Brain microvascular endothelial cell (primary cell): ENCODE measurements around the gene TXNRD2.

Source experiments
- DNase-seq: peaks from one replicate; pipeline ENCODE4 v3.0.0-alpha.2; 2020
- H3K27ac ChIP-seq: fragments of 250-450 bp; sonication (Bioruptor Pico); 2 replicates; pipeline ENCODE4 v1.5.1; 2020; ENCODE audit warnings: mild to moderate bottlenecking, moderate library complexity
- H3K27me3 ChIP-seq: fragments of 250-450 bp; sonication (Bioruptor Pico); replicated peaks from 2 replicates; pipeline ENCODE4 v1.5.1; 2020; ENCODE audit warnings: mild to moderate bottlenecking
- H3K36me3 ChIP-seq: fragments of 250-450 bp; sonication (Bioruptor Pico); replicated peaks from 2 replicates; pipeline ENCODE4 v1.5.1; 2020; ENCODE audit warnings: mild to moderate bottlenecking
- H3K4me3 ChIP-seq: 2 replicates; pipeline ENCODE4 v1.5.1; 2011; ENCODE audit warnings: low read depth, mild to moderate bottlenecking, control low read depth, low read length, moderate library complexity
- in situ Hi-C: cut with HindIII; loops from 2 replicates; pipeline ENCODE4 v1.10.0; 2017; ENCODE audit warnings: low sequenced_read_pairs, low pct_ligation_motif_present
- TF ChIP-seq, protein P1 (sequence below): IDR thresholded peaks from 2 replicates; pipeline ENCODE4 v1.5.1; 2011; ENCODE audit warnings: low read depth, mild to moderate bottlenecking, moderate library complexity, low read length, control low read depth, inconsistent platforms; ENCODE audit errors: missing control alignments

The TXNRD2 gene

DNA sequence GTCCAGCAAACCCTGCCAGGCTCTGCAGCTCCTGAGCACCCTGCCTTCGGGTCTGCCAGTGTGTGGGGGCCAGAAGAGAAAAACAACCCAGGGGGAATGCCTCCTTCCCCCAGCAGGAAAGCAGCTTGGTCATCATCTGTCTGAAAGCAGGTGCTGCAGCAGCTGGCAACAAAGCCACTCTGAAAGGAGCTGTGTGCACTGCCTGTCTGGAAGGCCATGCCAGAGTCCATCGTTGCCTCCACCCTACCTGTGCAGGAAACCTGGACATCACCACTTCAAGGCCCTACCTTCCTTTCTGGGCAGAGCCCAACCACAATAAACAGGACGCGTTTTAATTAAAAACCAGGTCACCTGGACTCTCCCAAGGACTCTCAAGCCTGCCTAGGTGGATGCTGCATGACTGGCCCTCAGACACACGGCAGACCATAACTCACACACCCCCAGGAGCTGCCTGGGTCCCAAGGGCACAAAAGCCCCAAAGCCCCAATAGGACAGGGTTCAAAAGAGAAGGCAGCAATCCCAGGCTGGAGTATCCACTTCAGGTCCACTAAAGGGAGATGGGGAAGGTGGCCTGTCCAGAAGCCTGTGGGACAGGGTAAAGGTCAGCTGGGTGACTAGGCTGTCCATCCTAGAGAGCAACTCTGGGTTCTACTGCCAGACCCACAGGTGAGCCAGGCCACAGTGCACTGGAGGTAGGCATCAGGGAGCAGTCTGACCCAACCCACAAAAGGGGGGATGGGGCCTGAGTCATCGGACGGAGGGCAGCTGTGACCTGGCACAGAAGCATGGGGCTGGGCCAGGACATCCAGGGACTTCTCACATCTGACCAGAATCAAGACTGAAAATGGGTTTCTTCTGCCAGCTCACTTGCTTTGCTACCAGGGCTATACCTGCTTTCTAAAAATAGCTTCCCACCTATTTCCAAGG lies 93.1 kb downstream of the TXNRD2 start:
- H3K36me3 ChIP-seq = peaks cover 31% of the 10 kb centered on the region
- H3K27ac ChIP-seq = no peak overlapping the region
- in situ Hi-C loops = no loop called here
- TF ChIP-seq, protein P1, sequence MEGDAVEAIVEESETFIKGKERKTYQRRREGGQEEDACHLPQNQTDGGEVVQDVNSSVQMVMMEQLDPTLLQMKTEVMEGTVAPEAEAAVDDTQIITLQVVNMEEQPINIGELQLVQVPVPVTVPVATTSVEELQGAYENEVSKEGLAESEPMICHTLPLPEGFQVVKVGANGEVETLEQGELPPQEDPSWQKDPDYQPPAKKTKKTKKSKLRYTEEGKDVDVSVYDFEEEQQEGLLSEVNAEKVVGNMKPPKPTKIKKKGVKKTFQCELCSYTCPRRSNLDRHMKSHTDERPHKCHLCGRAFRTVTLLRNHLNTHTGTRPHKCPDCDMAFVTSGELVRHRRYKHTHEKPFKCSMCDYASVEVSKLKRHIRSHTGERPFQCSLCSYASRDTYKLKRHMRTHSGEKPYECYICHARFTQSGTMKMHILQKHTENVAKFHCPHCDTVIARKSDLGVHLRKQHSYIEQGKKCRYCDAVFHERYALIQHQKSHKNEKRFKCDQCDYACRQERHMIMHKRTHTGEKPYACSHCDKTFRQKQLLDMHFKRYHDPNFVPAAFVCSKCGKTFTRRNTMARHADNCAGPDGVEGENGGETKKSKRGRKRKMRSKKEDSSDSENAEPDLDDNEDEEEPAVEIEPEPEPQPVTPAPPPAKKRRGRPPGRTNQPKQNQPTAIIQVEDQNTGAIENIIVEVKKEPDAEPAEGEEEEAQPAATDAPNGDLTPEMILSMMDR = no peak
- no peak overlapping the region for H3K4me3 ChIP-seq
- no peaks in the 10 kb centered on the region for H3K27me3 ChIP-seq
- no peak for DNase-seq

DNA sequence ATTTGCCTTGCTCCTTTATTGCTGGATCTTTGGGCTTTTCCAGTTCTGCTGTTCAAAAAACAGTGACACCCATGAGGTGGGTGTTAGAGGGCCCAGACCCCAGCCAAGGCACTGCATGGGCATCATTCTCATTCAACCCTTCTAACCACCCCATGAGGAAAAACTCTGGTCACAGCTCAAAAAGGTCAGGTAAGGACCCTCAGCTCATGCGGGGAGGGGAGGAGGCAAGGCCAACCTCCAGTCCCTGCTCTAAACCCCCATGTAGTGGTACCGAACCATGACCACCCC lies 94.3 kb downstream of the TXNRD2 start:
- Histone ChIP-seq H3K36me3 (peaks cover 31% of the 10 kb centered on the region), H3K27ac (no peak overlapping the region), H3K27me3 (no peaks in the 10 kb centered on the region), H3K4me3 (no peak overlapping the region)
- DNase-seq = no peak
- in situ Hi-C loops = no loop called here
- TF ChIP-seq, protein P1 = no peak

DNA sequence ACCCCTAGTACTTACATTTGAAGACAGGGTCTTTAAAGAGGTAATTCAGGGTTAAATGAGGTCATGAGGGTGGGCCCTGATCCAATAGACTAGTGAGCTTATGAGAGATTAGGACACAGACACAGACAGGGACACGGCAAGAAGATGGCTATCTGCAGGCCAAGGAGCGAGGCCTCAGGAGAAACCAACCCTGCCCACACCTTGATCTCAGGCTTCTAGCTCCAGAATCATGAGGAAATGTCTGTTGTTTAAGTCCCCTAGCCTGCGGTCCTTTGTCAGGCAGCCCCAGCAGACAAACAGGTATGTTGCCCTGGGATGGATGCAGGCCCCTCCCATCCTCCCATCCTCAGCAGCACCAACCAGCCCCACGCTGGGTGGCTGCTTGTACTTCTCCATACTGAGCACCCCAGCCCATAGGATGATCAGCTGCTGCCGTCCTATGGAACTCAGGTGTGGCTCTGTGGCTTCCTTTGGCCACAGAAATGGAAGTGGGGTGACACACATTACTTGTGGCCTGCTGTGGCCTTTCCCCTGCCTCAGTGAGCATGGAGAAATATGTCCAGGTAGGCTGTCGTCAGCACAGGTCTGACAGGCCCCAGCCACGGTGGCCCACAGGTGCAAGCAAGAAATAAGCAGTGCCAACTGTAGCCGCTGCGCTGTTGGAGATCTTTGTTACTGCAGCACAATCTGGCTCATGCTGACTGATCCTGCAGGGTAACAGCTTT lies 94.8 kb downstream of the TXNRD2 start:
- in situ Hi-C loops = no loop called here
- H3K27ac ChIP-seq = no peak overlapping the region
- H3K4me3 ChIP-seq = no peak overlapping the region
- no peaks in the 10 kb centered on the region for H3K27me3 ChIP-seq
- no peak for DNase-seq
- TF ChIP-seq, protein P1 = no peak
- H3K36me3 ChIP-seq = peaks cover 26% of the 10 kb centered on the region

- no peaks in the 10 kb centered on the region for H3K27me3 ChIP-seq
- no peak overlapping the region for H3K4me3 ChIP-seq
- in situ Hi-C loops = no loop called here
- TF ChIP-seq, protein P1 = no peak
- H3K27ac ChIP-seq = no peak overlapping the region
- DNase-seq = no peak
- H3K36me3 ChIP-seq = peaks cover 10% of the 10 kb centered on the region
Observed at GRCh38 chr22:19845054-19845722, 96.4 kb downstream of the TXNRD2 start.

DNA sequence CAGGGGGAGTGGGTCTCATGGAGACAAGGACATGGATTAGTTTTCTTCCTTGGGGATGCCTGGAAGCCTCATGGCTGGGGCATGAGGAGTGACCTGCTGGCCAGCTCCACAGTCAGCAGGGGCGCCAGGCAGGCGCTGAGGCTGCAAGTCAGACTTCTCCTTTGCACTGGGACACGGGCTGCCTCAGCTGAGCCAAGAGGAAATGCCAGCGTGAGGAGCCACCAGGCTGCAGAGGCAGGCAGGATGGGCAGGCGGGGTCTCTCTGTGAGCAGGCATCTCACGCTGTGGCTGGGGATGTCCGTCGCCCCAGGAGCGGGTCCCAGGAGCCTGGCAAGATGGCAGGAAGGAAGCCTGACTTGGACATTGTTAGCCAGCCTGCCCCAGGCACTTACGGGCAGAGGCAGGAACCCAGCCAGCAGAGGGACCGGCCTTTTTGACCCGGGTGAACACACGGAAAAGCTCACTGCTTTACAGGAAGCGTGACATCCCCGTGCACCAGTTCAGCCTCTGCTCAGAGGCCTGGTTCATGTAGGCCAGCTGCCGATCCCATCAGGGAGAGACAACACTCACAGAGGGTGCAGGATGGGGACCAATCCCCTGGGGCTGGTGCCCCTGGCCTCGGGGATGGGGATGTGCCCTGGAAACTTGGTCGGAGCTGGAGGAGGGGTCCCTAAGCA lies 97.1 kb downstream of the TXNRD2 start:
- Histone ChIP-seq H3K4me3 (no peak overlapping the region), H3K27me3 (no peaks in the 10 kb centered on the region), H3K36me3 (peaks cover 8% of the 10 kb centered on the region), H3K27ac (no peak overlapping the region)
- TF ChIP-seq, protein P1 = peak; percentile 18
- in situ Hi-C loops = no loop called here
- DNase-seq = peak; percentile 33
